SK-N-SH treated with all-trans-retinoic acid at 6 μM for 48 hours (cell line): ENCODE measurements around the gene PPP4R4.

ENCODE experiments used
- ESRRG ChIP-seq: fragments of 250-450 bp; sonication (Bioruptor Pico); IDR thresholded peaks from 2 replicates; pipeline ENCODE4 v1.6.1; 2021; ENCODE audit warnings: mild to moderate bottlenecking
- ISL1 ChIP-seq: fragments of 250-450 bp; sonication (Bioruptor Pico); IDR thresholded peaks from 2 replicates; pipeline ENCODE4 v2.1.2; 2022; ENCODE audit warnings: mild to moderate bottlenecking, moderate library complexity
- RARB ChIP-seq: fragments of 250-450 bp; sonication (Bioruptor Pico); IDR thresholded peaks from 2 replicates; pipeline ENCODE4 v1.8.0; 2021; ENCODE audit warnings: mild to moderate bottlenecking, moderate library complexity
- TCF4 ChIP-seq: fragments of 250-450 bp; sonication (Bioruptor Pico); IDR thresholded peaks from 2 replicates; pipeline ENCODE4 v1.8.0; 2021; ENCODE audit warnings: mild to moderate bottlenecking, moderate library complexity, borderline replicate concordance
- ZFP3 ChIP-seq: fragments of 250-450 bp; sonication (Bioruptor Pico); IDR thresholded peaks from 2 replicates; pipeline ENCODE4 v1.5.0; 2020; ENCODE audit warnings: mild to moderate bottlenecking, moderate library complexity
- ZFP30 ChIP-seq: fragments of 450-650 bp; formaldehyde crosslinking; IDR thresholded peaks from 2 replicates; pipeline ENCODE4 v1.5.0; 2022; ENCODE audit warnings: mild to moderate bottlenecking, moderate library complexity
- ZNF70 ChIP-seq: fragments of 450-650 bp; formaldehyde crosslinking; IDR thresholded peaks from 2 replicates; pipeline ENCODE4 v1.5.0; 2020; ENCODE audit warnings: mild to moderate bottlenecking, moderate library complexity
- ZNF8 ChIP-seq: fragments of 450-650 bp; formaldehyde crosslinking; IDR thresholded peaks from 2 replicates; pipeline ENCODE4 v1.5.0; 2020; ENCODE audit warnings: mild to moderate bottlenecking, moderate library complexity
- TF ChIP-seq, protein P1 (sequence below): fragments of 250-450 bp; sonication (Bioruptor Pico); IDR thresholded peaks from 2 replicates; pipeline ENCODE4 v1.8.0; 2021; ENCODE audit warnings: low read depth, mild to moderate bottlenecking, moderate library complexity, borderline replicate concordance
- TF ChIP-seq, protein P2 (sequence below): fragments of 250-450 bp; sonication (Bioruptor Pico); IDR thresholded peaks from 2 replicates; pipeline ENCODE4 v1.8.0; 2020; ENCODE audit warnings: mild to moderate bottlenecking, moderate library complexity, borderline replicate concordance
- TF ChIP-seq, protein P3 (sequence below): fragments of 250-450 bp; sonication (Bioruptor Pico); IDR thresholded peaks from 2 replicates; pipeline ENCODE4 v1.5.1; 2020; ENCODE audit warnings: low read depth, mild to moderate bottlenecking, moderate library complexity
- TF ChIP-seq, protein P4 (sequence below): fragments of 250-450 bp; sonication (Bioruptor Pico); IDR thresholded peaks from 2 replicates; pipeline ENCODE4 v1.5.0; 2020; ENCODE audit warnings: mild to moderate bottlenecking, moderate library complexity

GRCh38 chr14:94192536-94192935 is 18.4 kb downstream of the PPP4R4 start:
- TF ChIP-seq, protein P1, sequence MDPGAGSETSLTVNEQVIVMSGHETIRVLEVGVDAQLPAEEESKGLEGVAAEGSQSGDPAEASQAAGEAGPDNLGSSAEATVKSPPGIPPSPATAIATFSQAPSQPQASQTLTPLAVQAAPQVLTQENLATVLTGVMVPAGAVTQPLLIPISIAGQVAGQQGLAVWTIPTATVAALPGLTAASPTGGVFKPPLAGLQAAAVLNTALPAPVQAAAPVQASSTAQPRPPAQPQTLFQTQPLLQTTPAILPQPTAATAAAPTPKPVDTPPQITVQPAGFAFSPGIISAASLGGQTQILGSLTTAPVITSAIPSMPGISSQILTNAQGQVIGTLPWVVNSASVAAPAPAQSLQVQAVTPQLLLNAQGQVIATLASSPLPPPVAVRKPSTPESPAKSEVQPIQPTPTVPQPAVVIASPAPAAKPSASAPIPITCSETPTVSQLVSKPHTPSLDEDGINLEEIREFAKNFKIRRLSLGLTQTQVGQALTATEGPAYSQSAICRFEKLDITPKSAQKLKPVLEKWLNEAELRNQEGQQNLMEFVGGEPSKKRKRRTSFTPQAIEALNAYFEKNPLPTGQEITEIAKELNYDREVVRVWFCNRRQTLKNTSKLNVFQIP = no peak
- TF ChIP-seq ISL1 (CRISPR knock-in tag) = no peak
- TF ChIP-seq, protein P2, sequence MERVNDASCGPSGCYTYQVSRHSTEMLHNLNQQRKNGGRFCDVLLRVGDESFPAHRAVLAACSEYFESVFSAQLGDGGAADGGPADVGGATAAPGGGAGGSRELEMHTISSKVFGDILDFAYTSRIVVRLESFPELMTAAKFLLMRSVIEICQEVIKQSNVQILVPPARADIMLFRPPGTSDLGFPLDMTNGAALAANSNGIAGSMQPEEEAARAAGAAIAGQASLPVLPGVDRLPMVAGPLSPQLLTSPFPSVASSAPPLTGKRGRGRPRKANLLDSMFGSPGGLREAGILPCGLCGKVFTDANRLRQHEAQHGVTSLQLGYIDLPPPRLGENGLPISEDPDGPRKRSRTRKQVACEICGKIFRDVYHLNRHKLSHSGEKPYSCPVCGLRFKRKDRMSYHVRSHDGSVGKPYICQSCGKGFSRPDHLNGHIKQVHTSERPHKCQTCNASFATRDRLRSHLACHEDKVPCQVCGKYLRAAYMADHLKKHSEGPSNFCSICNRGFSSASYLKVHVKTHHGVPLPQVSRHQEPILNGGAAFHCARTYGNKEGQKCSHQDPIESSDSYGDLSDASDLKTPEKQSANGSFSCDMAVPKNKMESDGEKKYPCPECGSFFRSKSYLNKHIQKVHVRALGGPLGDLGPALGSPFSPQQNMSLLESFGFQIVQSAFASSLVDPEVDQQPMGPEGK (CRISPR knock-in tag) = no peak
- no peak for TF ChIP-seq ZFP3 (CRISPR knock-in tag)
- no peak for TF ChIP-seq RARB (CRISPR knock-in tag)
- no peak for TF ChIP-seq TCF4 (CRISPR knock-in tag)
- no peak for TF ChIP-seq ZFP30
- TF ChIP-seq ESRRG (CRISPR knock-in tag) = no peak
- TF ChIP-seq, protein P3, sequence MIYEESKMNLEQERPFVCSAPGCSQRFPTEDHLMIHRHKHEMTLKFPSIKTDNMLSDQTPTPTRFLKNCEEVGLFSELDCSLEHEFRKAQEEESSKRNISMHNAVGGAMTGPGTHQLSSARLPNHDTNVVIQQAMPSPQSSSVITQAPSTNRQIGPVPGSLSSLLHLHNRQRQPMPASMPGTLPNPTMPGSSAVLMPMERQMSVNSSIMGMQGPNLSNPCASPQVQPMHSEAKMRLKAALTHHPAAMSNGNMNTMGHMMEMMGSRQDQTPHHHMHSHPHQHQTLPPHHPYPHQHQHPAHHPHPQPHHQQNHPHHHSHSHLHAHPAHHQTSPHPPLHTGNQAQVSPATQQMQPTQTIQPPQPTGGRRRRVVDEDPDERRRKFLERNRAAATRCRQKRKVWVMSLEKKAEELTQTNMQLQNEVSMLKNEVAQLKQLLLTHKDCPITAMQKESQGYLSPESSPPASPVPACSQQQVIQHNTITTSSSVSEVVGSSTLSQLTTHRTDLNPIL = no peak
- no peak for TF ChIP-seq ZNF8 (CRISPR knock-in tag)
- TF ChIP-seq ZNF70 (CRISPR knock-in tag) = no peak
- TF ChIP-seq, protein P4, sequence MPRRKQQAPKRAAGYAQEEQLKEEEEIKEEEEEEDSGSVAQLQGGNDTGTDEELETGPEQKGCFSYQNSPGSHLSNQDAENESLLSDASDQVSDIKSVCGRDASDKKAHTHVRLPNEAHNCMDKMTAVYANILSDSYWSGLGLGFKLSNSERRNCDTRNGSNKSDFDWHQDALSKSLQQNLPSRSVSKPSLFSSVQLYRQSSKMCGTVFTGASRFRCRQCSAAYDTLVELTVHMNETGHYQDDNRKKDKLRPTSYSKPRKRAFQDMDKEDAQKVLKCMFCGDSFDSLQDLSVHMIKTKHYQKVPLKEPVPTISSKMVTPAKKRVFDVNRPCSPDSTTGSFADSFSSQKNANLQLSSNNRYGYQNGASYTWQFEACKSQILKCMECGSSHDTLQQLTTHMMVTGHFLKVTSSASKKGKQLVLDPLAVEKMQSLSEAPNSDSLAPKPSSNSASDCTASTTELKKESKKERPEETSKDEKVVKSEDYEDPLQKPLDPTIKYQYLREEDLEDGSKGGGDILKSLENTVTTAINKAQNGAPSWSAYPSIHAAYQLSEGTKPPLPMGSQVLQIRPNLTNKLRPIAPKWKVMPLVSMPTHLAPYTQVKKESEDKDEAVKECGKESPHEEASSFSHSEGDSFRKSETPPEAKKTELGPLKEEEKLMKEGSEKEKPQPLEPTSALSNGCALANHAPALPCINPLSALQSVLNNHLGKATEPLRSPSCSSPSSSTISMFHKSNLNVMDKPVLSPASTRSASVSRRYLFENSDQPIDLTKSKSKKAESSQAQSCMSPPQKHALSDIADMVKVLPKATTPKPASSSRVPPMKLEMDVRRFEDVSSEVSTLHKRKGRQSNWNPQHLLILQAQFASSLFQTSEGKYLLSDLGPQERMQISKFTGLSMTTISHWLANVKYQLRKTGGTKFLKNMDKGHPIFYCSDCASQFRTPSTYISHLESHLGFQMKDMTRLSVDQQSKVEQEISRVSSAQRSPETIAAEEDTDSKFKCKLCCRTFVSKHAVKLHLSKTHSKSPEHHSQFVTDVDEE (CRISPR knock-in tag) = no peak
